ENCODE results near the gene FOXP3.

DNA sequence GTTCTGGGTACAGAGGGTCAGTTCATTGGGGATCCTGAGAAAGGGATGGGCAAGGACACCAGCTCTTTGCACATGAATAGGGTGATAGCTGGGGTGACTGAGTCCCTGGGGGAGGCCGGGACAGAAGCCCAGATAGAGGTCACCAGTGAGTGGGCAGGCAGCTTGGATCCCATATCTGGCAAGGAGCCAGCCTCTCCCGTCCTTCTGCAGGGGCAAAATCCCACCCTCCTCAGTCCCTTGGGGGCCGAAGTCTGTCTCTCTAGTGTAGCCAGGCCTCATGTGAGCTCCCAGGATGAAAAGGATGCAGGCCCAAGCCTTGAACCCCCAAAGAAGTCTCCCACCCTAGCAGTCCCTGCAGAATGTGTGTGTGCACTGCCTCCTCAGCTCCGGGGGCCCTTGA, 22.1 kb upstream of the FOXP3 start:
- TF ChIP-seq EZH2 (IDR thresholded peaks at IDR 0.05; ENCODE audit: low read length, missing control alignments) = no peak
- TF ChIP-seq, protein P1, sequence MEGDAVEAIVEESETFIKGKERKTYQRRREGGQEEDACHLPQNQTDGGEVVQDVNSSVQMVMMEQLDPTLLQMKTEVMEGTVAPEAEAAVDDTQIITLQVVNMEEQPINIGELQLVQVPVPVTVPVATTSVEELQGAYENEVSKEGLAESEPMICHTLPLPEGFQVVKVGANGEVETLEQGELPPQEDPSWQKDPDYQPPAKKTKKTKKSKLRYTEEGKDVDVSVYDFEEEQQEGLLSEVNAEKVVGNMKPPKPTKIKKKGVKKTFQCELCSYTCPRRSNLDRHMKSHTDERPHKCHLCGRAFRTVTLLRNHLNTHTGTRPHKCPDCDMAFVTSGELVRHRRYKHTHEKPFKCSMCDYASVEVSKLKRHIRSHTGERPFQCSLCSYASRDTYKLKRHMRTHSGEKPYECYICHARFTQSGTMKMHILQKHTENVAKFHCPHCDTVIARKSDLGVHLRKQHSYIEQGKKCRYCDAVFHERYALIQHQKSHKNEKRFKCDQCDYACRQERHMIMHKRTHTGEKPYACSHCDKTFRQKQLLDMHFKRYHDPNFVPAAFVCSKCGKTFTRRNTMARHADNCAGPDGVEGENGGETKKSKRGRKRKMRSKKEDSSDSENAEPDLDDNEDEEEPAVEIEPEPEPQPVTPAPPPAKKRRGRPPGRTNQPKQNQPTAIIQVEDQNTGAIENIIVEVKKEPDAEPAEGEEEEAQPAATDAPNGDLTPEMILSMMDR (conservative IDR thresholded peaks at IDR 0.05 in 1 of 2, IDR thresholded peaks at IDR 0.05 in 1 of 2; ENCODE audit: low read depth in 1 of 2, low read length in 2 of 2) = no peak
